ENCODE data around the gene LRRC73.
"Not testable (repeated sequence)": the region's sequence is repeated elsewhere in the genome, so short reads cannot be mapped to it uniquely, and the experiment has no call there.

Gene LRRC73

GRCh38 chr6:43467265-43467664 lies 42.9 kb downstream of the LRRC73 start:
- H3K4me3 ChIP-seq (ENCODE audit: insufficient read depth, low read depth, low read length, poor library complexity, severe bottlenecking); H3K27ac ChIP-seq (ENCODE audit: insufficient read depth, low read length, poor library complexity, severe bottlenecking); H3K27me3 ChIP-seq (replicated peaks; ENCODE audit: control insufficient read depth, insufficient read depth, low read length, poor library complexity, severe bottlenecking); DNase-seq; H3K9me3 ChIP-seq (ENCODE audit: control insufficient read depth, low read length); H3K36me3 ChIP-seq (ENCODE audit: control insufficient read depth, insufficient read depth, low read length); H3K4me1 ChIP-seq (ENCODE audit: control insufficient read depth, insufficient read depth, low read length, poor library complexity, severe bottlenecking): not testable (repeated sequence)

GRCh38 chr6:43465948-43466347 lies 44.2 kb downstream of the LRRC73 start:
- DNase-seq, result no peak
- Histone ChIP-seq H3K36me3 (ENCODE audit: control insufficient read depth, insufficient read depth, low read length) (no peaks in the 10 kb centered on the region), H3K4me3 (ENCODE audit: insufficient read depth, low read depth, low read length, poor library complexity, severe bottlenecking) (no peak overlapping the region), H3K27me3 (replicated peaks; ENCODE audit: control insufficient read depth, insufficient read depth, low read length, poor library complexity, severe bottlenecking) (peaks cover 5% of the 10 kb centered on the region), H3K27ac (ENCODE audit: insufficient read depth, low read length, poor library complexity, severe bottlenecking) (no peak overlapping the region), H3K9me3 (ENCODE audit: control insufficient read depth, low read length) (no peaks in the 10 kb centered on the region), H3K4me1 (ENCODE audit: control insufficient read depth, insufficient read depth, low read length, poor library complexity, severe bottlenecking) (no peaks in the 10 kb centered on the region)

- H3K4me1 ChIP-seq (ENCODE audit: control insufficient read depth, insufficient read depth, low read length, poor library complexity, severe bottlenecking), result no peaks in the 10 kb centered on the region
- H3K9me3 ChIP-seq (ENCODE audit: control insufficient read depth, low read length), result no peaks in the 10 kb centered on the region
- no peaks in the 10 kb centered on the region for H3K36me3 ChIP-seq (ENCODE audit: control insufficient read depth, insufficient read depth, low read length)
- no peak for DNase-seq
- peaks cover 5% of the 10 kb centered on the region for H3K27me3 ChIP-seq (replicated peaks; ENCODE audit: control insufficient read depth, insufficient read depth, low read length, poor library complexity, severe bottlenecking)
- H3K4me3 ChIP-seq (ENCODE audit: insufficient read depth, low read depth, low read length, poor library complexity, severe bottlenecking), result no peak overlapping the region
- H3K27ac ChIP-seq (ENCODE audit: insufficient read depth, low read length, poor library complexity, severe bottlenecking), result no peak overlapping the region
Measured at GRCh38 chr6:43464337-43464736, 45.8 kb downstream of the LRRC73 start.

GRCh38 chr6:43461936-43462335 lies 48.2 kb downstream of the LRRC73 start:
- DNase-seq, result no peak
- Histone ChIP-seq H3K36me3 (ENCODE audit: control insufficient read depth, insufficient read depth, low read length) (no peaks in the 10 kb centered on the region), H3K27ac (ENCODE audit: insufficient read depth, low read length, poor library complexity, severe bottlenecking) (no peak overlapping the region), H3K4me1 (ENCODE audit: control insufficient read depth, insufficient read depth, low read length, poor library complexity, severe bottlenecking) (no peaks in the 10 kb centered on the region), H3K9me3 (ENCODE audit: control insufficient read depth, low read length) (no peaks in the 10 kb centered on the region), H3K27me3 (replicated peaks; ENCODE audit: control insufficient read depth, insufficient read depth, low read length, poor library complexity, severe bottlenecking) (peaks cover 1% of the 10 kb centered on the region), H3K4me3 (ENCODE audit: insufficient read depth, low read depth, low read length, poor library complexity, severe bottlenecking) (no peak overlapping the region)

GRCh38 chr6:43460032-43460431 lies 50.1 kb downstream of the LRRC73 start:
- Histone ChIP-seq H3K27ac (ENCODE audit: insufficient read depth, low read length, poor library complexity, severe bottlenecking) (no peak overlapping the region), H3K4me1 (ENCODE audit: control insufficient read depth, insufficient read depth, low read length, poor library complexity, severe bottlenecking) (peaks cover 6% of the 10 kb centered on the region), H3K27me3 (replicated peaks; ENCODE audit: control insufficient read depth, insufficient read depth, low read length, poor library complexity, severe bottlenecking) (no peaks in the 10 kb centered on the region), H3K4me3 (ENCODE audit: insufficient read depth, low read depth, low read length, poor library complexity, severe bottlenecking) (no peak overlapping the region), H3K36me3 (ENCODE audit: control insufficient read depth, insufficient read depth, low read length) (no peaks in the 10 kb centered on the region), H3K9me3 (ENCODE audit: control insufficient read depth, low read length) (no peaks in the 10 kb centered on the region)
- DNase-seq, result no peak

- Histone ChIP-seq H3K9me3 (ENCODE audit: control insufficient read depth, low read length) (no peaks in the 10 kb centered on the region), H3K27ac (ENCODE audit: insufficient read depth, low read length, poor library complexity, severe bottlenecking) (no peak overlapping the region), H3K27me3 (replicated peaks; ENCODE audit: control insufficient read depth, insufficient read depth, low read length, poor library complexity, severe bottlenecking) (no peaks in the 10 kb centered on the region), H3K4me1 (ENCODE audit: control insufficient read depth, insufficient read depth, low read length, poor library complexity, severe bottlenecking) (peaks cover 9% of the 10 kb centered on the region), H3K4me3 (ENCODE audit: insufficient read depth, low read depth, low read length, poor library complexity, severe bottlenecking) (no peak overlapping the region), H3K36me3 (ENCODE audit: control insufficient read depth, insufficient read depth, low read length) (no peaks in the 10 kb centered on the region)
- DNase-seq, result no peak
Measured at GRCh38 chr6:43459535-43459934, 50.6 kb downstream of the LRRC73 start.

- not testable (repeated sequence) for DNase-seq; H3K9me3 ChIP-seq (ENCODE audit: control insufficient read depth, low read length); H3K4me3 ChIP-seq (ENCODE audit: insufficient read depth, low read depth, low read length, poor library complexity, severe bottlenecking); H3K27ac ChIP-seq (ENCODE audit: insufficient read depth, low read length, poor library complexity, severe bottlenecking); H3K27me3 ChIP-seq (replicated peaks; ENCODE audit: control insufficient read depth, insufficient read depth, low read length, poor library complexity, severe bottlenecking); H3K36me3 ChIP-seq (ENCODE audit: control insufficient read depth, insufficient read depth, low read length)
- peaks cover 12% of the 10 kb centered on the region for H3K4me1 ChIP-seq (ENCODE audit: control insufficient read depth, insufficient read depth, low read length, poor library complexity, severe bottlenecking)
Measured at GRCh38 chr6:43458154-43458553, 52.0 kb downstream of the LRRC73 start.

GRCh38 chr6:43457643-43458042 lies 52.5 kb downstream of the LRRC73 start:
- H3K27me3 ChIP-seq (replicated peaks; ENCODE audit: control insufficient read depth, insufficient read depth, low read length, poor library complexity, severe bottlenecking), result no peaks in the 10 kb centered on the region
- H3K9me3 ChIP-seq (ENCODE audit: control insufficient read depth, low read length), result no peaks in the 10 kb centered on the region
- no peak overlapping the region for H3K27ac ChIP-seq (ENCODE audit: insufficient read depth, low read length, poor library complexity, severe bottlenecking)
- no peaks in the 10 kb centered on the region for H3K36me3 ChIP-seq (ENCODE audit: control insufficient read depth, insufficient read depth, low read length)
- H3K4me3 ChIP-seq (ENCODE audit: insufficient read depth, low read depth, low read length, poor library complexity, severe bottlenecking), result no peak overlapping the region
- DNase-seq, result no peak
- peaks cover 12% of the 10 kb centered on the region for H3K4me1 ChIP-seq (ENCODE audit: control insufficient read depth, insufficient read depth, low read length, poor library complexity, severe bottlenecking)

Data from effector memory CD4-positive, alpha-beta T cell (primary cell).